GM19239 (cell line): ENCODE results near the gene ARIH2.
A peak's percentile ranks its signal among the peaks of the same experiment; 100 is the strongest.

Experiments
- DNase-seq: peaks from one replicate; pipeline ENCODE4 v3.0.0; 2011; ENCODE audit warnings: low spot score; ENCODE audit not compliant: insufficient read length
- FAIRE-seq: peaks from 2 replicates; lab custom pipeline; 2011; peaks lifted over from hg19 to GRCh38; lab: Jason Lieb, UNC

ARIH2 gene

GRCh38 chr3:48927928-48928327 lies 9.3 kb downstream of the ARIH2 start:
- FAIRE-seq (no peak), DNase-seq (no peak)

- DNase-seq: no peak
- FAIRE-seq: no peak
Observed at GRCh38 chr3:48928679-48929078, 10.0 kb downstream of the ARIH2 start.

- FAIRE-seq (no peak), DNase-seq (no peak)
Observed at GRCh38 chr3:48929358-48930035, 10.9 kb downstream of the ARIH2 start.

- no peak for FAIRE-seq
Observed at GRCh38 chr3:48930590-48930989, 11.9 kb downstream of the ARIH2 start.

GRCh38 chr3:48931944-48932580 lies 13.4 kb downstream of the ARIH2 start:
- FAIRE-seq: no peak
- no peak for DNase-seq

More at GRCh38 chr3:48930590-48930989, 11.9 kb downstream of the ARIH2 start:
- no peak for DNase-seq

- DNase-seq (no peak), FAIRE-seq (no peak)
Observed at GRCh38 chr3:48934333-48934991, 15.8 kb downstream of the ARIH2 start.

- no peak for FAIRE-seq
- DNase-seq: no peak
Observed at GRCh38 chr3:48935530-48935929, 16.9 kb downstream of the ARIH2 start.

GRCh38 chr3:48938156-48938555 lies 19.5 kb downstream of the ARIH2 start:
- FAIRE-seq (no peak), DNase-seq (no peak)

- DNase-seq (no peak), FAIRE-seq (no peak)
Observed at GRCh38 chr3:48938689-48939088, 20.0 kb downstream of the ARIH2 start.

GRCh38 chr3:48945432-48945831 lies 26.8 kb downstream of the ARIH2 start:
- no peak for FAIRE-seq
- no peak for DNase-seq

- no peak for FAIRE-seq
- no peak for DNase-seq
Observed at GRCh38 chr3:48945891-48946549, 27.4 kb downstream of the ARIH2 start.

- FAIRE-seq (no peak), DNase-seq (no peak)
Observed at GRCh38 chr3:48949376-48949717, 30.7 kb downstream of the ARIH2 start.

- DNase-seq (no peak), FAIRE-seq (no peak)
Observed at GRCh38 chr3:48950051-48950450, 31.4 kb downstream of the ARIH2 start.

- FAIRE-seq: no peak
- no peak for DNase-seq
Observed at GRCh38 chr3:48951764-48952163, 33.1 kb downstream of the ARIH2 start.

GRCh38 chr3:48952510-48953118 lies 34.0 kb downstream of the ARIH2 start:
- FAIRE-seq: peak; percentile 74
- no peak for DNase-seq

- DNase-seq: no peak
- no peak for FAIRE-seq
Observed at GRCh38 chr3:48957006-48957705, 38.5 kb downstream of the ARIH2 start.

- FAIRE-seq (no peak), DNase-seq (no peak)
Observed at GRCh38 chr3:48960841-48961413, 42.3 kb downstream of the ARIH2 start.

GRCh38 chr3:48962340-48962739 lies 43.7 kb downstream of the ARIH2 start:
- DNase-seq (no peak), FAIRE-seq (no peak)

- FAIRE-seq: no peak
- DNase-seq: no peak
Observed at GRCh38 chr3:48962939-48963338, 44.3 kb downstream of the ARIH2 start.

- FAIRE-seq (no peak), DNase-seq (no peak)
Observed at GRCh38 chr3:48963591-48963990, 44.9 kb downstream of the ARIH2 start.
